ENCODE data around the gene WDR45B.

GRCh38 chr17:82684228-82684841 lies 36.1 kb upstream of the WDR45B start:
- TF ChIP-seq CTCF (IDR thresholded peaks at IDR 0.05; ENCODE audit: extremely low read depth in 1 of 2, insufficient read depth in 1 of 2, low read depth in 1 of 2, low read length in 2 of 2) (no peak), POLR2AphosphoS5 (IDR thresholded peaks at IDR 0.05; ENCODE audit: insufficient read depth, low read depth, low read length) (no peak), POLR2A (IDR thresholded peaks at IDR 0.05; ENCODE audit: low read depth, low read length) (no peak), MAX (IDR thresholded peaks at IDR 0.05; ENCODE audit: insufficient read depth, insufficient read length) (no peak), MYC (IDR thresholded peaks at IDR 0.05; ENCODE audit: low read depth, low read length) (no peak), EZH2 (IDR thresholded peaks at IDR 0.05; ENCODE audit: borderline replicate concordance, low read depth, low read length, severe bottlenecking) (no peak), GATA2 (IDR thresholded peaks at IDR 0.05; ENCODE audit: insufficient read depth, insufficient read length, low read depth, low read length) (no peak), JUN (IDR thresholded peaks at IDR 0.05; ENCODE audit: borderline replicate concordance, insufficient read depth, insufficient read length, low read depth) (no peak)
